ENCODE measurements around the gene BDH2. TPM values are rescaled to one million over a fixed set of nuclear protein-coding genes. Genes with fewer than 3 reads are reported as not detected.

The BDH2 gene
- 7.6 to 10.8 TPM (median 8.6 TPM) in 5 replicates for total RNA-seq (2022; extraction: Qiagen RNA extraction; ENCODE audit: low read depth)

GRCh38 chr4:103099691-103100392, at the start of gene BDH2:
Gene BDH2, minus strand, starts transcription at chr4:103099834. Its CDS starts 3,580 bp downstream, at chr4:103096254.

GRCh38 chr4:103076747-103077347, 22.8 kb downstream of the BDH2 start, which contains the start of gene SLC9B2:
Gene SLC9B2, minus strand, starts transcription at chr4:103076761. Its CDS starts 9,211 bp downstream, at chr4:103067550.

Other genes with a start within 250 kb of the BDH2 start
- 38.3 to 47.0 TPM (median 42.3 TPM) in 5 replicates for gene CISD2, start 230.8 kb downstream of the BDH2 start, total RNA-seq (2022; extraction: Qiagen RNA extraction; ENCODE audit: low read depth)
- gene SLC9B1, start 80.1 kb downstream of the BDH2 start, total RNA-seq (2022; extraction: Qiagen RNA extraction; ENCODE audit: low read depth): 0.09 to 0.28 TPM (median 0.11 TPM) in 3 of 5 replicates, not detected in the others
- gene SLC9B2, start 23.1 kb downstream of the BDH2 start, total RNA-seq (2022; extraction: Qiagen RNA extraction; ENCODE audit: low read depth): 6.7 to 9.8 TPM (median 8.3 TPM) in 5 replicates
- 5.6 to 10.9 TPM (median 10.6 TPM) in 5 replicates for gene CENPE, start 98.5 kb upstream of the BDH2 start, total RNA-seq (2022; extraction: Qiagen RNA extraction; ENCODE audit: low read depth)

Measured in A549 treated with DMSO at 1 μM for 4 hours (cell line).